Measurements from ENCODE around the gene F7. TPM values are rescaled to one million over a fixed set of nuclear protein-coding genes. Genes with fewer than 3 reads are reported as not detected.

The F7 gene
- total RNA-seq, 1 donor from 2014 or later = 0.60 TPM

DNA sequence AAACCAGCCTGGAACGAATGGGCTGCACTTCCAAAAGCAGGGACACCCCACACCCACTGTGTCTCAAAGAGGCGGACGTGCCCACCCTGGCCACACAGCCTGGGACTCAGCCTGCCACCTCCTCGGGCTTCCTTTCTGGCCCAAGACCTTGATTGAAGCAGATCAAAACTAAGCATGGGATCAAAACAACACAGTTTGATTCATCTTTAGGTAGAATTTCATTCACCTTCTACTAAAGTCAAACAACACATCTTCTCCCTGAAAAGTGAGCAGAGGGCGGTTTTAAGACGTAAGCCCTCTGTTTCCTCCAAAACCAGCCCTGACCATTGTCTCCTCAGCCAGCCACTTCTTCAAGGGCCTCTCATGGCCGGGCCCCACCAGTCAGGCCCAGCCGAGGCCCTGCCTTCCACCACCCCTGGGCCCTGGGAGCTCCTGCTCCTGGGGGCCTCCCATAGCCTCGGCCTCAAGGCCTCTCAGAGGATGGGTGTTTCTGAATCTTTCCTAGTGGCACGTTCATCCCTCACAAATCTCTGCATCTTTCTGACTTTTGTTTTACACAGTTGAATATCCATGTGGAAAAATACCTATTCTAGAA is 10.7 kb downstream of the F7 start:
- no peak for DNase-seq (ENCODE audit: low spot score)
- H3K27ac Mint-ChIP-seq (ENCODE audit: unreplicated experiment) = no peak overlapping the region
- no peak overlapping the region for H3K4me3 Mint-ChIP-seq (ENCODE audit: unreplicated experiment)
- H3K9me3 Mint-ChIP-seq (ENCODE audit: low read depth) = no peaks in the 10 kb centered on the region
- H3K4me1 Mint-ChIP-seq (ENCODE audit: low read depth) = peaks cover 4% of the 10 kb centered on the region
- TF ChIP-seq, protein P1, sequence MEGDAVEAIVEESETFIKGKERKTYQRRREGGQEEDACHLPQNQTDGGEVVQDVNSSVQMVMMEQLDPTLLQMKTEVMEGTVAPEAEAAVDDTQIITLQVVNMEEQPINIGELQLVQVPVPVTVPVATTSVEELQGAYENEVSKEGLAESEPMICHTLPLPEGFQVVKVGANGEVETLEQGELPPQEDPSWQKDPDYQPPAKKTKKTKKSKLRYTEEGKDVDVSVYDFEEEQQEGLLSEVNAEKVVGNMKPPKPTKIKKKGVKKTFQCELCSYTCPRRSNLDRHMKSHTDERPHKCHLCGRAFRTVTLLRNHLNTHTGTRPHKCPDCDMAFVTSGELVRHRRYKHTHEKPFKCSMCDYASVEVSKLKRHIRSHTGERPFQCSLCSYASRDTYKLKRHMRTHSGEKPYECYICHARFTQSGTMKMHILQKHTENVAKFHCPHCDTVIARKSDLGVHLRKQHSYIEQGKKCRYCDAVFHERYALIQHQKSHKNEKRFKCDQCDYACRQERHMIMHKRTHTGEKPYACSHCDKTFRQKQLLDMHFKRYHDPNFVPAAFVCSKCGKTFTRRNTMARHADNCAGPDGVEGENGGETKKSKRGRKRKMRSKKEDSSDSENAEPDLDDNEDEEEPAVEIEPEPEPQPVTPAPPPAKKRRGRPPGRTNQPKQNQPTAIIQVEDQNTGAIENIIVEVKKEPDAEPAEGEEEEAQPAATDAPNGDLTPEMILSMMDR (IDR thresholded peaks at IDR 0.05) = no peak
- peaks cover 5% of the 10 kb centered on the region for H3K27me3 Mint-ChIP-seq (ENCODE audit: low read depth)
- H3K36me3 Mint-ChIP-seq (ENCODE audit: low read depth) = no peaks in the 10 kb centered on the region

DNA sequence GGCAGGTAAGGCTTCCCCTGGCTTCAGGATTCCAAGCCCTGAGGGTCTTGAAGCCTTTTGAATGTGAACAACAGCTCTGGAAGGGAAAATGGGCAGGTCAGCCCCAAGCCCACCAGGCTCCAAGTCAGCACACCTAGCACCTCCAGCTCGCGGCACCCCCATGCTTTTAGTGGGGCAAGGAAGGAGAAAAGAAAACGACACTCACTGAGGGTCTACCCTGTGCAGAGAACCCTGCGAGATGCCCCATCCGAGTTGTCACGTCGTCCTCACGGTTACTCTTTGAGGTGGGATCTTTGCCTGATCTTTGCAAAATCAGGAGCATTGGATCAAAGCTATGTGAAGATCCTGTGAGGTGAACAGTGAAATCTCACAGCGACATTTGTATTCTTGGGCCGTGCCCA is 11.3 kb downstream of the F7 start:
- H3K9me3 Mint-ChIP-seq (ENCODE audit: low read depth) = no peaks in the 10 kb centered on the region
- H3K27ac Mint-ChIP-seq (ENCODE audit: unreplicated experiment) = no peak overlapping the region
- H3K4me3 Mint-ChIP-seq (ENCODE audit: unreplicated experiment) = no peak overlapping the region
- H3K4me1 Mint-ChIP-seq (ENCODE audit: low read depth) = peaks cover 4% of the 10 kb centered on the region
- peaks cover 5% of the 10 kb centered on the region for H3K27me3 Mint-ChIP-seq (ENCODE audit: low read depth)
- no peaks in the 10 kb centered on the region for H3K36me3 Mint-ChIP-seq (ENCODE audit: low read depth)
- TF ChIP-seq, protein P1 (IDR thresholded peaks at IDR 0.05) = no peak
- no peak for DNase-seq (ENCODE audit: low spot score)

DNA sequence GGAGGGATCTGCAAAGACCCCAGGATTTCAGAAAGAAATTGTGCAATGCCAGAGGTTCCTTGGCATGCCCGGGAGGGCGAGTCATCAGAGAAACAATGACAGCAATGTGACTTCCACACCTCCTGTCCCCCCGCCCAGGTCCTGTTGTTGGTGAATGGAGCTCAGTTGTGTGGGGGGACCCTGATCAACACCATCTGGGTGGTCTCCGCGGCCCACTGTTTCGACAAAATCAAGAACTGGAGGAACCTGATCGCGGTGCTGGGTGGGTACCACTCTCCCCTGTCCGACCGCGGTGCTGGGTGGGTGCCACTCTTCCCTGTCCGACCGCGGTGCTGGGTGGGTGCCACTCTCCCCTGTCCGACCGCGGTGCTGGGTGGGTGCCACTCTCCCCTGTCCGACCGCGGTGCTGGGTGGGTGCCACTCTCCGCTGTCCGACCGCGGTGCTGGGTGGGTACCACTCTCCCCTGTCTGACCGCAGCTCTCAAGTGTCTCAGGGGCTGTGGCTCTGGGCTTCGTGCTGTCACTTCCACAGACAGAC is 11.8 kb downstream of the F7 start:
- Mint-ChIP-seq H3K36me3 (ENCODE audit: low read depth) (no peaks in the 10 kb centered on the region), H3K9me3 (ENCODE audit: low read depth) (no peaks in the 10 kb centered on the region), H3K4me3 (ENCODE audit: unreplicated experiment) (no peak overlapping the region), H3K27me3 (ENCODE audit: low read depth) (peaks cover 5% of the 10 kb centered on the region), H3K27ac (ENCODE audit: unreplicated experiment) (no peak overlapping the region), H3K4me1 (ENCODE audit: low read depth) (peaks cover 6% of the 10 kb centered on the region)
- TF ChIP-seq, protein P1 (IDR thresholded peaks at IDR 0.05) = no peak
- no peak for DNase-seq (ENCODE audit: low spot score)

DNA sequence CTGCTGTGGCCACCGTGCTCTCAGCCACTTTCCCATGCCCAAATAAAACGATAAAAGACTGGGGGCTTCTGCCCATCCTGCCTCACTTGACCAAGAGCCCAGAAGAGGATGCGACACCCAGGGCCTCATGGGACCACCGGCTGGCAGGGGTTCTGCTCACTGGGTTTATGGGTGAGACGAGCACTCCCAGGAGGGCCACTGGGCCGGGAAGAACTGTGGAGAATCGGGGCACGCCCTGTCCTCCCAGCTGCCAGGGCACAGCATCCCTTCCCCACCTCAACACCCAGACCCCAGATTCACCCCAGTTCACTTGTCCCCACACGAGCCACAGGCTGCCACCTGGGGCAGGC is 12.3 kb downstream of the F7 start:
- Mint-ChIP-seq H3K27me3 (ENCODE audit: low read depth) (peaks cover 5% of the 10 kb centered on the region), H3K4me1 (ENCODE audit: low read depth) (peaks cover 11% of the 10 kb centered on the region), H3K36me3 (ENCODE audit: low read depth) (no peaks in the 10 kb centered on the region), H3K9me3 (ENCODE audit: low read depth) (no peaks in the 10 kb centered on the region), H3K4me3 (ENCODE audit: unreplicated experiment) (no peak overlapping the region), H3K27ac (ENCODE audit: unreplicated experiment) (no peak overlapping the region)
- TF ChIP-seq, protein P1 (IDR thresholded peaks at IDR 0.05) = no peak
- DNase-seq (ENCODE audit: low spot score) = no peak

DNA sequence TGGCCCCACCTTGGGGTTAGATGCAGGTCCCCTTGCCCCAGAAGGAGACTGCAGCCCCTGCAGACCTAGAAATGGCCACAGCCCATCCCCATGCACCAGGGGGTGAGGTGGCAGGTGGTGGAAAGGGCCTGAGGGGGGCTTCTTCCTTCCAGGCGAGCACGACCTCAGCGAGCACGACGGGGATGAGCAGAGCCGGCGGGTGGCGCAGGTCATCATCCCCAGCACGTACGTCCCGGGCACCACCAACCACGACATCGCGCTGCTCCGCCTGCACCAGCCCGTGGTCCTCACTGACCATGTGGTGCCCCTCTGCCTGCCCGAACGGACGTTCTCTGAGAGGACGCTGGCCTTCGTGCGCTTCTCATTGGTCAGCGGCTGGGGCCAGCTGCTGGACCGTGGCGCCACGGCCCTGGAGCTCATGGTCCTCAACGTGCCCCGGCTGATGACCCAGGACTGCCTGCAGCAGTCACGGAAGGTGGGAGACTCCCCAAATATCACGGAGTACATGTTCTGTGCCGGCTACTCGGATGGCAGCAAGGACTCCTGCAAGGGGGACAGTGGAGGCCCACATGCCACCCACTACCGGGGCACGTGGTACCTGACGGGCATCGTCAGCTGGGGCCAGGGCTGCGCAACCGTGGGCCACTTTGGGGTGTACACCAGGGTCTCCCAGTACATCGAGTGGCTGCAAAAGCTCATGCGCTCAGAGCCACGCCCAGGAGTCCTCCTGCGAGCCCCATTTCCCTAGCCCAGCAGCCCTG is 12.8 kb downstream of the F7 start:
- no peaks in the 10 kb centered on the region for H3K9me3 Mint-ChIP-seq (ENCODE audit: low read depth)
- H3K4me1 Mint-ChIP-seq (ENCODE audit: low read depth) = peaks cover 14% of the 10 kb centered on the region
- TF ChIP-seq, protein P1 (IDR thresholded peaks at IDR 0.05) = no peak
- H3K27ac Mint-ChIP-seq (ENCODE audit: unreplicated experiment) = no peak overlapping the region
- no peaks in the 10 kb centered on the region for H3K36me3 Mint-ChIP-seq (ENCODE audit: low read depth)
- H3K4me3 Mint-ChIP-seq (ENCODE audit: unreplicated experiment) = no peak overlapping the region
- DNase-seq (ENCODE audit: low spot score) = peak; percentile 87
- peaks cover 5% of the 10 kb centered on the region for H3K27me3 Mint-ChIP-seq (ENCODE audit: low read depth)
